GM12892 (cell line): ENCODE measurements around the gene MAN1A1.

Source experiments
- POLR2A ChIP-seq: IDR thresholded peaks from 2 replicates; pipeline ENCODE4 v1.6.1; 2011; ENCODE audit warnings: low read depth, low read length, control low read depth
- TAF1 ChIP-seq: IDR thresholded peaks from 2 replicates; pipeline ENCODE4 v1.6.1; 2011; ENCODE audit warnings: low read depth, mild to moderate bottlenecking, control low read depth, low read length, borderline replicate concordance

DNA sequence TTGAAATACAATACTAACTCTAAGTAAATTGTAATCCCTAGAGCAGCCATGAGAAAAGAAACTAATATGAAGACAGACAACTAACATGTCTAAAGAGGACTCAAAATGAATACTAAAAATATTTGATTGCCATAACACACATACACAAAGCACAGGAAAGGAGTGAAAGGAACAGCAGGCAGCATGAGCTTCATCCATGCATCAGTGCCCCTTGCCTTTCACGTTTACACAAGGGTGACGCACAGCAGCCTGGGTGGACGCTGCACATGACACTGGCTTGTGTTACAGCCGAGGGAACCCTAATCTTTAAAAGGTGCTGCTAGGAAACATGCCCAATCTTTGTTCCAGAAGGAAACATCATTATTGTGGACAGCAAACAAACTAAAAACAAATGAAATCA, 123.5 kb downstream of the MAN1A1 start:
- TF ChIP-seq POLR2A (no peak), TAF1 (no peak)
